Placental epithelial cell (primary cell): ENCODE results near the gene KCTD12. TPM values are rescaled to one million over a fixed set of nuclear protein-coding genes. Genes with fewer than 3 reads are reported as not detected.

Experiments used
- total RNA-seq: library from RNA; depleted of rRNA; stranded (reverse); fragments of >200 nt; gene quantifications from 2 replicates; pipeline ENCODE4 v1.2.3, GENCODE V29; 2012

Gene KCTD12
- total RNA-seq: 13.3 and 22.1 TPM in 2 replicates

GRCh38 chr13:76886292-76887075 lies at the start of gene KCTD12:
TSS of gene KCTD12 (minus strand) at chr13:76886405. CDS start at chr13:76886148, 257 bp downstream.

Other genes starting within 250 kb of the KCTD12 start
- not detected in 2 replicates for gene ACOD1, start 62.1 kb upstream of the KCTD12 start, total RNA-seq
- gene CLN5, start 105.7 kb upstream of the KCTD12 start, total RNA-seq: 33.0 and 38.5 TPM in 2 replicates
- 93.8 and 111 TPM in 2 replicates for gene FBXL3, start 140.8 kb upstream of the KCTD12 start, total RNA-seq